Measurements from ENCODE around the gene KANK4.
"Not testable (repeated sequence)": the region's sequence is repeated elsewhere in the genome, so short reads cannot be mapped to it uniquely, and the experiment has no call there.

The KANK4 gene

DNA sequence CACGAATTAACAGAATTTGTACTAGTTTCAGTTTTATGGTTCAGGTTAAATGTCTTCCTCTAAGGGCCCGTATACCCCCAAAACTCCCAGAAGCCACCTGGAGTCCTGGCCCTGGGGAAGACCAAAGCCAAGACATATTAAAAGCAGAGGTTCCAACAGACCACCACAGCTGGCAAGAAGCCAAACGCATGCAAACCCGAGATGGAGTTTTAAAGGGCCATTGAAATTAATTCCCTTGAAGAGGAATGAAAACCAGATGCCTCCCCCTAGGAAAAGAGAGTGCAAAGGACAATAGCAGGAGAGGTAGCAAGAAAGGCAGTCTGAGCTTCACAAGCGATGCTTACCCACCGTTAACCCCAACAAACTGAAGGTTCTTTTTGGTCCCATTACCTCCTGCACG is 48.1 kb downstream of the KANK4 start:
- no peak for DNase-seq

DNA sequence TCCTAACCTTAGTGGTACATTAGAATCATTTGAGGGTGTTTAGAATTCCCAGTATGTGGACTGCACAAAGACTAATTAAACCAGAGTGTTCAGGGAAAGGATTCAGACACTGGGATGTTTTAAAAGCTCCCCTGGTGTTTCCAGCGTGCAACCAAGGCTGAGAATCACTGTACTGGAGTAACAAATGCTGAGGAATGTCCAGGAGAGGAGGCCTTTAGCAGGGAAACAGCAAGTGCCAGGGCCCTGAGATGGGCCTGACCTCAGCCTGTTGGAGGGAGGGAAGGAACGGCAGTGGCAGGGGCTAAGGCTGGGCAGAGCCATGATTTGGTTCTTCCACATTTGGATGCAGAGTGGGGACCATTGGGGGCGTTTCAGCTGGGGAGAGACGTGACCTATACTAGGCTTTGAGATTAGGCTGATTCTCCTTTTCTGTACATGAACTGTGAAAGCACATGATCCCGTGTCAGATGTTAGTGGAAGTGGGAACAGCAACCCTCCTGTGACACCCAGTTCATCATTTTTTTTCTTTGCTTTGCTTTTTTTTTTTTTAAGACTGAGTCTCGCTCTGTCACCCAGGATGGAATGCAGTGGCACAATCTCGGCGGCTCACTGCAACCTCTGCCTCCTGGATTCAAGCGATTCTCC is 49.3 kb downstream of the KANK4 start:
- no peak for DNase-seq

DNA sequence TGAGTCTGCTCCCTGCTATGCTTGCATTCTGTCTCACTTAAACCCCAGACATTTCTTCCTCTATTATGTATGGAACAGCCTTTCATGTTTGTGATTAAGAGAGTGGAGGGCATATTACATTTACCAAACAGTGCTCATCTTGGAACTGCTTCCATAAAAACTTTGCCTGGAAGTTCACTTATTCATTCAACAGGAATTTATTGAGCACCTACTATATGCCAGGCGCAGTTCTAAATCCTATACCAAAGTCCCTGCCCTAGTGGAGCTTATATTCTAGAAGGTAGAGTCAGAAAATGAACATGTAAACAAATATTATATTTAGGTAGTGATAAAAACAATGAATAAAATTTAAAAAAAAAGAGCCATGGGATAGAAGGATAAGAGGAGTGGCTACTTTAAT is 49.8 kb downstream of the KANK4 start:
- DNase-seq, result no peak

- DNase-seq, result no peak
Measured at GRCh38 chr1:62268315-62268714, 50.9 kb downstream of the KANK4 start.

GRCh38 chr1:62265956-62266935 is 53.0 kb downstream of the KANK4 start:
- DNase-seq, result no peak

- DNase-seq, result no peak
Measured at GRCh38 chr1:62263814-62264353, 55.4 kb downstream of the KANK4 start.

GRCh38 chr1:62263006-62263813 is 56.0 kb downstream of the KANK4 start:
- no peak for DNase-seq

DNA sequence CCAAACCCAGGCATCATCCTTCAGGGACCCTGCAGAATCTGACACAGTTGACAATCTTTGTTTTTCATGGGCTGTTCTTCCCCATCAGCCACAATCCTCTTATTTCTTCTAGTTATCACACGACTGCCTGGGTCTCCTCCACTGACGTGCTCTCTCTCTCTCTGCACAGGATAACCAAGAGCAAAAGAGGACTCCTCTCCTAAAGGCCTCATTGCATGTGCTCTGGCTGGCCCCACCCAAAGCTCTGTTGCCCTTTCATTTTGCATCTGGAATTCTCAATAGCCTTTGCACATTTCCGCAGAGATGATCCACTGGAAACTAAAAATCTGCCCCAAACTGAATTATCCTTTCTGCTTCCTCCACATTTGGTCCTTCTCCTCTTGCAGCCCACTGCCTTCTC is 58.5 kb downstream of the KANK4 start:
- no peak for DNase-seq

DNA sequence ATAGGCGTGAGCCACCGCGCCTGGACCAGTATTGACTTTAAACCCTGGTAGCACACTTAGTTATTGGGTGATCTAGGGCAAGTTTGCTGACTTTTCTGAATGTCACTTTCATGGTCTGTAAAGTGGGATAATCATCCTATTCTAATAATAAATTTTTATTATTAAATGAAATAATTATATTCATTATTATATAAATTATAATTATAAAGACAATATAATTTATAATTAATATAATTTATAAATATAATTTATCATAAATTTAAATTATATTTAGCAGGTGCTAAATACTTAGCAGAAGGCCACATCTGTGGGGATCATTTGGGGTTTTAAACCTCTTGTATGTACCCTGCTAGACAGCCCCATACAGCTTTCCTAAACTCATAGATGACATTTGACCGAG is 59.7 kb downstream of the KANK4 start:
- no peak for DNase-seq

- DNase-seq, result no peak
Measured at GRCh38 chr1:62250126-62250726, 69.0 kb downstream of the KANK4 start.

DNA sequence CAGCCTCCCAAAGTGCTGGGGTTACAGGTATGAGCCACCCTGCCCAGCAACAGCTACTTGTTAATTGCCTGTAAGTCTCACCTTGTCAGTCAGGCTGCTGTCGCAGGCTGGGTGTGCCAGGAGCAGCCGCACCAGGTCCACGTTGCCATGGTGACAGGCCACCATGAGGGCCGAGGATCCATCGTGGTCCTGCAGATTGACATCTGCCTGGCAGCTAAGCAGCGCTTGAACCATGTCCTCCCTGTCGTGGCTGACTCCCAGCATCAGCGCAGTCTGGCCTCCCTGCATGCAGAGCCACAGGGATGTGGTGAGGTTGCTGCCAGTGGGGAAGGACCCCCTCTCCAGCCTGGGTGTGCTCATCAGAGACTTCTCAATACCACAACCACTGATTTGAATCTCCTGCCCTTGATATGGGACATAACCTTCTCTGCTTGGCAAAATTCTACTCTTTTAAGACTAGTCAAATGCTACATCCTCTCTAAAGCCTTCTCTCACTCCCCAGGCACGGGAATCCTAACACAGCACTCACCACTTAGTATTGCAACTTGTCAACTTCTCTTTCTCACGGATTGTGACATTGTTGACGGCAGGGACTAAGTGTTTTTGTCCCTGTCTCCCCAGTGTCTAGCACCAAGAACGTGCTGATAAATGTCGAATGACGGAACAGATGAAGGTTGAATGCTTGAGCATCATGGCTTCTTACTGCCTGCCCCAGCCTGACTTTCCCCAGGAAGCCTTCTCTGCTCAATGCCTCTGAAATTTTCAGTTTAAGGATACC is 71.7 kb downstream of the KANK4 start:
- DNase-seq, result no peak

DNA sequence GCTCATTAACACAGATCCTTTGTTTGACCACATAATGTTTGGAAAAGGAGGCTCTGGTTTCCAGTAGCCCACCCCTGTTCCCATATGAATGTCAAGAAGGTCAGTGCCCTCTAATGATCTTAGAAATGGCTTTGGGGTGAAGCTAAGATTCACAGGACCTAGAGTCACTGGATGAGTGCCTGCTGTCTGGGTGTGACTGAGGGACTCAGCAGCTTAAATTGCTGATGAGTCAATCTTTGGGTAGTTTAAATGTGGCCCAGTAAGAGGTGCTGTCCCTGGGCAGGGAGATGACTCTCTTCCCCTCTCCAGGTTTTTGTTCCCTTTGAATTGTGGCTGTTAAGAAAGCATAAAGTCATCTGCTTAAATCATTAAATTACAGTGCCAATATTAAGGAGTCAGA is 74.0 kb downstream of the KANK4 start:
- no peak for DNase-seq

DNA sequence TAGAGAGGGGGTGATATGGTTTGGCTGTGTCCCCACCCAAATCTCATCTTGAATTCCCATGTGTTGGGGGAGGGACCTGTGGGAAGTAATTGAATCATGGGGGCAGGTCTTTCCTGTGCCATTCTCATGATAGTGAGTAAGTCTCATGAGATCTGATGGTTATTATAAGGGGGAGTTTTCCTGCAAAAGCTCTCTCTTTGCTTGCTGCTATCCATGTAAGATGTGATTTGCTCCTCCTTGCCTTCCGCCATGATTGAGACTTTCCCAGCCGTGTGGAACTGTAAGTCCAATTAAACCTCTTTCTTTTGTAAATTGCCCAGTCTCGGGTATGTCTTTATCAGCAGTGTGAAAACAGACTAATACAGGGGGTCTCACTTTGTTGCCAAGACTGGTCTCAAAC is 74.9 kb downstream of the KANK4 start:
- DNase-seq, result not testable (repeated sequence)

DNA sequence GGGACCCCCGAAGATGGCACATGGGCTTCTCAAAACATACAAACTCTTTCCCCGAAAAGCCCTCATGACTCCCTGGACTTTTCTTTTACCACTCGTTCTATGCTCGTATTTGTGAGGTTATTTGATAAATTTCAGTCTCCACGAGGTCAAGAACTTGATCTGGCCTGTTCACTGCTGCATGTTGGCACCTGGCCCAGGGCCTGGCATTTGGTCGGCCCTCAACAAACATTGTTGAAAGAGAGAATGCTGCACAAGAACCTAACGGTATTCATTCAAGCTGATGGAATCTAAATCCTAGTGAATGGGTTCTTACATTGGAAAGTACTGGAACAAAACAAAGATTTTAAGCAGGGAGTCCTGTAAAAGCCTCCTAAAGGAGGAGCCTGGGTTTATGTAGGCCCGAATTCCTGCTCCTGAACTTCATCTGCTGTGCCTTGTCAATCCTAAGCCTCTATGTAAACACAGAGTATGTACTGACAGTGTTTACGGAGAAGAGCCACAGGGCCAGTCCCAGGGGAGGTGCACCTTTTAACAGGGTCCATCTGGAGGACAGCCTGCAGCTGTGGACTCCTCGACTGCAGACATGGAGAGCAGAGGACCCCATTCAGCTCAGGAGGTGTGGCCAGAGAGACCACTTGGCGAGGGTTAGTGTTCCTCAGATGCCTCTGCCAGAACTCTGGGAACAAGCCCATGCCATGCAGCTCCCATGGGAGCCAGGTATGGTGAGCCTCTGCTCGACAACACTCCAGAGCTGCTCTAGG is 77.7 kb downstream of the KANK4 start:
- DNase-seq, result no peak

GRCh38 chr1:62240651-62241370 is 78.4 kb downstream of the KANK4 start:
- DNase-seq, result no peak

GRCh38 chr1:62239652-62240403 is 79.4 kb downstream of the KANK4 start:
- DNase-seq, result not testable (repeated sequence)

GRCh38 chr1:62238507-62238906 is 80.7 kb downstream of the KANK4 start:
- no peak for DNase-seq

- DNase-seq, result no peak
Measured at GRCh38 chr1:62237950-62238374, 81.3 kb downstream of the KANK4 start.

DNA sequence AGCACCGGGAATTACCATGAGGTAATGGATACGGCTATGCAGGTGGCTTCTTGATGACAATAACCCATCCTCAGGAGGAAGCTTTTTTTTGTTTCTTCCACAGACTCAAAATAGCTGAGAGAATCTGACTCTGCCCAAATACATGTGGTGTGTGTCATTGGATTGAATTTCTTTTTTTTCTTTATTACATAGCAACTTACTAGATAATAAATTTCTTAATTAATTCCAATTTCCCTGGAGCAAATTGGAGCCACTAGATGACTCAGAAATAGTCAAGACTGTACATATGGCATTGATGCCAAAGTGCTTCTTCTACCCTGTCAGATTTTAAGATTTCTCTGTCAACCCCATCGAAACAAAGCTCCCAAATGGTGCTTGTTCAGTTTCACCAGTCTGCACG is 81.9 kb downstream of the KANK4 start:
- DNase-seq, result no peak

DNA sequence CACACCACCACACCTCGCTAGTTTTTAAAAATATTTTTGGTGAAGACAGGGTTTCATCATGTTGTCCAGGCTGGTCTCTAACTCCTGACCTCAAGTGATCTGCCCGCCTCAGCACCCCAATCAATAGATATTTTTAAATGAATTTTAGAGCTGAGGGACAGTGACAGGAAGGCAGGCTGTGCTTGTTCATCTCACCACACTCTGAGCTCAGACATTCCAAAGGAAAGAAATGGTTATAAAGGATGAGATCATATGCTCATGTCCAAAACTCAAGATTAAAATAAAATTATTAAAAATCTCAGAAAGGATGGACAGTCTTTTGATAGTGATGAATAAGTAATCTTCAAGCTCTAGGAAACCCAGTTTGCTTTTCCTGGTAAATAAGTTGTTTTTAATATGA is 83.7 kb downstream of the KANK4 start:
- DNase-seq, result no peak
